Osteocyte (in vitro differentiated cells): ENCODE measurements around the gene FBXL16. TPM values are rescaled to one million over a fixed set of nuclear protein-coding genes. Genes with fewer than 3 reads are reported as not detected.
"Not testable (repeated sequence)": the region's sequence is repeated elsewhere in the genome, so short reads cannot be mapped to it uniquely, and the experiment has no call there.

Source experiments
- DNase-seq: peaks from one replicate; pipeline ENCODE4 v3.0.0; 2021; ENCODE audit warnings: mixed read lengths; ENCODE audit not compliant: unreplicated experiment; ENCODE audit errors: extremely low spot score
- H3K27ac Mint-ChIP-seq: one replicate; pipeline ENCODE4 v1.8.0; 2021; ENCODE audit warnings: mild to moderate bottlenecking, mixed read lengths; ENCODE audit not compliant: unreplicated experiment
- H3K27me3 Mint-ChIP-seq: one replicate; pipeline ENCODE4 v1.8.0; 2021; ENCODE audit warnings: mixed read lengths; ENCODE audit not compliant: unreplicated experiment
- H3K36me3 Mint-ChIP-seq: one replicate; pipeline ENCODE4 v1.8.0; 2021; ENCODE audit warnings: mixed read lengths; ENCODE audit not compliant: unreplicated experiment
- H3K4me1 Mint-ChIP-seq: one replicate; pipeline ENCODE4 v1.8.0; 2021; ENCODE audit warnings: mixed read lengths; ENCODE audit not compliant: unreplicated experiment
- H3K4me3 Mint-ChIP-seq: one replicate; pipeline ENCODE4 v1.8.0; 2021; ENCODE audit warnings: mild to moderate bottlenecking, moderate library complexity, mixed read lengths; ENCODE audit not compliant: unreplicated experiment
- H3K9me3 Mint-ChIP-seq: one replicate; pipeline ENCODE4 v1.8.0; 2021; ENCODE audit warnings: mixed read lengths; ENCODE audit not compliant: unreplicated experiment
- CTCF ChIP-seq: fragments of 200-600 bp; sonication (generic); IDR thresholded peaks from 2 replicates; pipeline ENCODE4 v1.5.0; 2021; ENCODE audit warnings: antibody characterized with exemption, mild to moderate bottlenecking, moderate library complexity
- total RNA-seq: library from RNA; stranded (reverse); gene quantifications from 2 replicates; pipeline ENCODE4 v1.2.1, GENCODE V29; 2021

FBXL16 gene
- total RNA-seq, 1 donor from 2014 or later, result 0.32 TPM

- no peaks in the 10 kb centered on the region for H3K27me3 Mint-ChIP-seq
- no peak overlapping the region for H3K4me3 Mint-ChIP-seq
- H3K36me3 Mint-ChIP-seq, result no peaks in the 10 kb centered on the region
- H3K9me3 Mint-ChIP-seq, result no peaks in the 10 kb centered on the region
- no peak for DNase-seq
- TF ChIP-seq CTCF, result no peak
- H3K27ac Mint-ChIP-seq, result no peak overlapping the region
- peaks cover 8% of the 10 kb centered on the region for H3K4me1 Mint-ChIP-seq
Measured at GRCh38 chr16:743794-744500, 38.3 kb upstream of the FBXL16 start.

GRCh38 chr16:742894-743293, 37.3 kb upstream of the FBXL16 start:
- not testable (repeated sequence) for H3K36me3 Mint-ChIP-seq, H3K27me3 Mint-ChIP-seq, H3K4me3 Mint-ChIP-seq, H3K27ac Mint-ChIP-seq, H3K4me1 Mint-ChIP-seq, DNase-seq, H3K9me3 Mint-ChIP-seq

GRCh38 chr16:741986-742629, 36.5 kb upstream of the FBXL16 start:
- Mint-ChIP-seq H3K36me3 (peaks cover 5% of the 10 kb centered on the region), H3K4me1 (peaks cover 8% of the 10 kb centered on the region), H3K4me3 (peak overlapping the region; percentile 48), H3K27me3 (no peaks in the 10 kb centered on the region), H3K27ac (no peak overlapping the region), H3K9me3 (no peaks in the 10 kb centered on the region)
- no peak for DNase-seq
- TF ChIP-seq CTCF, result no peak

- peaks cover 8% of the 10 kb centered on the region for H3K4me1 Mint-ChIP-seq
- H3K4me3 Mint-ChIP-seq, result peak within 1 kb of the TSS; percentile 79
- peak; percentile 94 for TF ChIP-seq CTCF
- DNase-seq, result peak; percentile 97
- H3K36me3 Mint-ChIP-seq, result peaks cover 5% of the 10 kb centered on the region
- no peaks in the 10 kb centered on the region for H3K9me3 Mint-ChIP-seq
- H3K27ac Mint-ChIP-seq, result peak within 1 kb of the TSS; percentile 23
- H3K27me3 Mint-ChIP-seq, result no peaks in the 10 kb centered on the region
Measured at GRCh38 chr16:740764-741505, 35.3 kb upstream of the FBXL16 start, which contains the start of gene CIAO3. TSS of gene CIAO3 (minus strand) at chr16:740997. CDS start at chr16:740985, 12 bp downstream.

GRCh38 chr16:740459-740763, 34.8 kb upstream of the FBXL16 start:
- H3K9me3 Mint-ChIP-seq, result no peaks in the 10 kb centered on the region
- H3K27me3 Mint-ChIP-seq, result no peaks in the 10 kb centered on the region
- H3K36me3 Mint-ChIP-seq, result peaks cover 7% of the 10 kb centered on the region
- H3K4me3 Mint-ChIP-seq, result peak overlapping the region; percentile 79
- peak; percentile 82 for DNase-seq
- no peak overlapping the region for H3K27ac Mint-ChIP-seq
- TF ChIP-seq CTCF, result no peak
- peaks cover 8% of the 10 kb centered on the region for H3K4me1 Mint-ChIP-seq
